ENCODE results near the gene NXT1. TPM values are rescaled to one million over a fixed set of nuclear protein-coding genes. Genes with fewer than 3 reads are reported as not detected.
"Not testable (repeated sequence)": the region's sequence is repeated elsewhere in the genome, so short reads cannot be mapped to it uniquely, and the experiment has no call there.

Gene NXT1
- total RNA-seq, 1 experiment from 2014 or later: 54.7 TPM

DNA sequence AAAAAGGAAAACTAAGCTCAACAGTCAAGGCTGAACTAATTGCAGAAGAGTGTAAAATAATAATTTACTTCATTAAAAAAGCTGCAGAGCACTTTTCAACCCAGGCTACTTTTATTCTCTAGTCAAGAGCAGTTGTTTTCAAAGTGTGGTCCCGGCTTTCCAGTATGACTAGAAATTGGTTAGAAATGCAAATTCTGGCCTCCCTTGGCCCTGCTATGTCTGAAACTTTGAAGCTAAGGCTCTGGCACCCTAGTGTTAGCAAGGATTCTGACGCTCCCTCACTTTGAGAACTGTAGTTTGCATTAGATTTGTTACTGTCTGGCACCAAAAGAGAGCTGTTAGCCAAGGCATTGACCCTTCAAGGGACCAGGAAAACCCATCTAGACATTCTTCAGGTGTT is 9.5 kb upstream of the NXT1 start:
- Histone ChIP-seq H3K36me3 (replicated peaks; ENCODE audit: control insufficient read depth, insufficient read depth, low read length) (no peaks in the 10 kb centered on the region), H3K4me3 (ENCODE audit: insufficient read depth, low read depth, low read length) (no peak overlapping the region), H3K27me3 (ENCODE audit: control insufficient read depth, insufficient read depth, low read length) (no peaks in the 10 kb centered on the region)
- no peak for DNase-seq

DNA sequence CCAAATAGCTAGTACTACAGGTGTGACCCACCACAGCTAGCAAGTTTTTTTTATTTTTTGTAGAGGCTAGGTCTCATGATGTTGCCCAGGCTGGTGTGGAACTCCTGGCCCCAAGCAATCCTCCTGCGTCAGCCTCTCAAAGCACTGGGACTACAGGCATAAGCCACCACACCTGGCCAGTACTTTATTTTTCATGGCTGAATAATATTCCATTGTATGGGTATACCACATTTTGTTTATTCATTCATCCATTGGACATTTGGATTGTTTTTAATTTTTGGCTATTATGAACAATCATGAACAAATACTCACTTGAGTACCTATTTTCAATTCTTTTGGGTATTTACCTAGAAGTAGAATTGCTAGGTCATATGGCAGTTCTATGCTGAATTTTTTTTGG is 7.0 kb upstream of the NXT1 start:
- Histone ChIP-seq H3K27me3 (ENCODE audit: control insufficient read depth, insufficient read depth, low read length) (no peaks in the 10 kb centered on the region), H3K36me3 (replicated peaks; ENCODE audit: control insufficient read depth, insufficient read depth, low read length) (no peaks in the 10 kb centered on the region), H3K4me3 (ENCODE audit: insufficient read depth, low read depth, low read length) (no peak overlapping the region)
- no peak for DNase-seq

DNA sequence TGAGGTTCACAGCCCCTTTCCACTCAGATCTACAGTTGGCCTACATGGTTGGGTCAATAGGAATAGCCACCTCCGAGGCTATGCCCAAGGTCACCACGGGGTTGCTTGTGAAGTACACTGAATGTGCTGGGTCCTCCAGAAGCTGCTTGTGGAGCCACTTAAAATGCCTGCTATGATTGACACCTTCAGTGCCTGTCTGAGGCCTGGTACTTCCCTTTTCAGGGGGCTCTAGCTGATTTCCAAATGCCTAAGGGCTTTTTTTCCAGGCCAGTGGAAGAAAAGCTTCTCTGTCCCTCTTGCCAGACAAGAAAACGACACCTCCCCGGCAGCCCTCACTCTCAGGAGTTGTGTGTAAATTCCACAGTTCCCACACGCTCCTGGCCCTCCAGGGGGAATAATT is 6.3 kb upstream of the NXT1 start:
- no peaks in the 10 kb centered on the region for H3K36me3 ChIP-seq (replicated peaks; ENCODE audit: control insufficient read depth, insufficient read depth, low read length)
- no peak overlapping the region for H3K4me3 ChIP-seq (ENCODE audit: insufficient read depth, low read depth, low read length)
- no peak for DNase-seq
- H3K27me3 ChIP-seq (ENCODE audit: control insufficient read depth, insufficient read depth, low read length): no peaks in the 10 kb centered on the region

DNA sequence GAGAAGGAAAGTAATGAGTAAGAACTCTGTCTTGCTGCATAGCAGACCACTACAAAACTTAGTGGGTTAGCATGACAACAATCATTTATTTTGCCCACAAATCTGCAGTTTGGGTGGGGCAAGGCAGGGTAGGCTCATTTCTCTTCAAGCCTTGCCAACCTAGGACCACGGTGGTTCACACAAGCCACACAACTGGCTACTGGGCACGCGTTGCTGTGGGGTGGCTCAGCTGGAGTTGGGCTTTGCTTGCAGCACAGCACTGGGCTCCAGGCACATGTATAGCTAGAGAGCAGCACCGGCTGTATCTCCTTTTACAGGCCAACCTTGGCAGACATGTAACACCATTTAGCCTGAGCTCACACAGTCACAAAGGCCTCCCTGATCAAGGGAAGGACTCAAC is 4.6 kb upstream of the NXT1 start:
- Histone ChIP-seq H3K4me3 (ENCODE audit: insufficient read depth, low read depth, low read length) (no peak overlapping the region), H3K27me3 (ENCODE audit: control insufficient read depth, insufficient read depth, low read length) (no peaks in the 10 kb centered on the region), H3K36me3 (replicated peaks; ENCODE audit: control insufficient read depth, insufficient read depth, low read length) (no peaks in the 10 kb centered on the region)
- no peak for DNase-seq

DNA sequence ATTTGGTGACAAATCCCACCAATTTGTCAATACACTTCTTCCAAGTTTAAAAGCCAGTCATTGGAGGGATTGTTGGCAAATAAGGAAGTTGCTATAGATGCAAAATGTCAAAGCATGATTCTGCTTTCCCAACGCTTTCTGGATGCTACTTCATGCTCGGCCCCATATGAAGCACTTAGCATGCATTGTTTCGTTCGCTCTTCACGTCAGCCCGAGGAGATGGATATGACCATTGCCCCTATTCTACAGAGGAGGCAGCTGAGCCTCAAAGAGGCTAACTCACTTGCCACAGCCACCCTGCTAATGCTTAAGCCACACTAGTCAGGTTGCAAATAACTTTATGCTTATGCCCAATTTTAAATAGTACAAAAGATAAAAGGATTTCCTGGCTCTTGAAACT is 2.8 kb upstream of the NXT1 start:
- no peak overlapping the region for H3K4me3 ChIP-seq (ENCODE audit: insufficient read depth, low read depth, low read length)
- H3K36me3 ChIP-seq (replicated peaks; ENCODE audit: control insufficient read depth, insufficient read depth, low read length): no peaks in the 10 kb centered on the region
- no peak for DNase-seq
- H3K27me3 ChIP-seq (ENCODE audit: control insufficient read depth, insufficient read depth, low read length): no peaks in the 10 kb centered on the region

DNA sequence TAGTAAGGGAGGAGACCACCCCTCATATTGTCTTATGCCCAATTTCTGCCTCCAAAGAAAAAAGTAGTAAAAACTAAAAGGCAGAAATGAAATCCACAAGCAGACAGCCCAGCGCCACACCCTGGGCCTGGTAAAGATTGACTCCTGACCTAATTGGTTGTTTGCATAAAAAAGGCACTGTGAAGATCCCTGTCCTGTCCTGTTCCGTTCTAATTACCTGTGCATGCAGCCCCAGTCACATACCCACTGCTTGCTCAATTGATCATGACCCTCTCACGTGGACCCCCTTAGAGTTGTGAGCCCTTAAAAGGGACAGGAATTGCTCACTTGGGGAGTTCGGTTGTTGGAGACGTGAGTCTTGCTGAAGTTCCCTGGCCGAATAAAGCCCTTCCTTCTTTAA is 2.1 kb upstream of the NXT1 start:
- not testable (repeated sequence) for H3K27me3 ChIP-seq (ENCODE audit: control insufficient read depth, insufficient read depth, low read length); DNase-seq; H3K36me3 ChIP-seq (replicated peaks; ENCODE audit: control insufficient read depth, insufficient read depth, low read length); H3K4me3 ChIP-seq (ENCODE audit: insufficient read depth, low read depth, low read length)

DNA sequence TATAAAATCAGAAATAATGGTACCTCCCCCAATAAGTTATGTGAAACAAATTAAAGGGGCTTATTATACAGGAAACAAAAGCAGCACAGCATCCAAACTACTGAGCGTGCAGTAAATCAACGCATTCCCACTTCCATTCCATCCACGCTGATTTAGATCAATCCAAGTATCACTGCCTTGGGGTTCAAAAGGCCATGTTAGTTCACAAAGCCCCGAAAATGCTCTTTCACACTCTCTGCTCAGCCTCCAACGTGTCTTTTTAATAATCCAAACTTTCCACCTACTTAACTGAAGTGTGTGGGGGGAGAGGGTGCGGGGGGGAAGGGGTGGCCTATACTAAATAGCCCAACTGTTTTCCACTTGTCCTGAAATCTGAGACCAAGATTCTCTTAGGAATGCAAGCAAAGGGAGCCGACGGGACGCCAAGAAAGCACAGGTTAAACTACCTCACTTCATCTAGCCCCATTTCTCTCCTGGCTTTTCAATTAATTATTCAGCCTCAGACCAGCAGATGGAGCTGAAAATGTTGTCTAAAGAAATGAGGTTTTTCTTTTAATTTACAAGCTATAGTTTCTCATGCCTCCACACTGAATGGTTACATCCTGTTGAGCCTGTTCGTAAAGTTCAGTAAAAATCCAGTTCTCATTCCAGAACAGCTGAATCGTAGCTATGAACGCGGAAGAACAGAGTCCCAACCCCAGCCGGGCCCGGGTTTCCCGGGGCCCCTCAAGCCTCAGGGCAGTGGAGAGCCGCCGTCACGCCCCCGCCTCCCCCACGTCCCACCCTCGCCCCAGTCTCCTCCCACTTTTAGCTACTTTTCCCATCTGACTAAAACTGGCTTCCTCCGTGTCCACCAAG is 1.0 kb upstream of the NXT1 start:
- DNase-seq: peak; percentile 88
- Histone ChIP-seq H3K4me3 (ENCODE audit: insufficient read depth, low read depth, low read length) (peak overlapping the region; percentile 92), H3K36me3 (replicated peaks; ENCODE audit: control insufficient read depth, insufficient read depth, low read length) (peaks cover 2% of the 10 kb centered on the region; the same call in 1 of the 2 replicates), H3K27me3 (ENCODE audit: control insufficient read depth, insufficient read depth, low read length) (no peaks in the 10 kb centered on the region)

DNA sequence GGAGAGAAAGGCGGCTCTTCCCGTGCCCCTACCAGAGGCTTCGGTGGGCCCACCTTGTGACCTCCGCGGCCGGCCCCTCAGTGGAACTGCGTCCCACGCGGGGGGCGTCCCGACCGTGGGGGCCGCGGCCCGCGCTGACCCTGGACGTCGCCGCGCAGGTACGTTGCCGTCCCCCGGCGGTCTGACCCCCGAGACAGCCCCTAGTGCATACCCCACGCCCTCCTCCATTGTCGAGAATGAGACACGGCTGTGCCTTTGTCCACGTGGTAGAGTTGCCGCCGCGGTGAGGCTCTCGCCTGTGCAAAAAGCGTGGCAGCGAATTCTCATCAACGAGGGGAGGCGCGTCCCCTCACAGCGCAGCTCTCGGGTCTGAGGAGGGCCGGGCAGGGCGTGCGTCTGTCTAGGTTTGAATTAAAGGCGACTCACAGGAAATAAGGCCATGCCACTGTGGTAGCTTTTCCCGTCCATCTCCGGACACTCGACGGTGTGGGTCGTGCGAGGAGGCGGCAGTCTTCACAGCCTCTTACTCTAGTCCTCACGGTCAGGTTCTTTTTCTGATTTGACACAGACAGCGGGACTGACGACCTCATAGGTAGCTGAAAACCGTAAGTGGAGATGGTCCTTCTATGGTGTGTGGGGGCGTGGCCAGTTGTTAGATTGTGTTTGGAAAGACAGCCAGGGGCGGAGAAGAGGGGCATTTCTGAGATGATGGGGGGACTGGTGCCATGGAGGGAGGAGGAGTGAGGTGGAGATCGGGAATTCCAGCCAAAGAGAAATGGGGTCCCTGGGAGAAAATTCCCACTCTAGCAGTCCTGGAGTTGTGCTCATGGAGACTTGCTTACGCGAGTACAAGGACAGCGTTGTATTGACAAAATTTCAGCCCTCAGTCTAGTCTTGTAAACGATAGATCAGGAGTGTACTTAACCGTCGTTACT is 580 bp downstream of the NXT1 start:
- Histone ChIP-seq H3K27me3 (ENCODE audit: control insufficient read depth, insufficient read depth, low read length) (no peaks in the 10 kb centered on the region), H3K4me3 (ENCODE audit: insufficient read depth, low read depth, low read length) (peak overlapping the region; percentile 92), H3K36me3 (replicated peaks; ENCODE audit: control insufficient read depth, insufficient read depth, low read length) (peaks cover 2% of the 10 kb centered on the region)
- peak; percentile 79 for DNase-seq

DNA sequence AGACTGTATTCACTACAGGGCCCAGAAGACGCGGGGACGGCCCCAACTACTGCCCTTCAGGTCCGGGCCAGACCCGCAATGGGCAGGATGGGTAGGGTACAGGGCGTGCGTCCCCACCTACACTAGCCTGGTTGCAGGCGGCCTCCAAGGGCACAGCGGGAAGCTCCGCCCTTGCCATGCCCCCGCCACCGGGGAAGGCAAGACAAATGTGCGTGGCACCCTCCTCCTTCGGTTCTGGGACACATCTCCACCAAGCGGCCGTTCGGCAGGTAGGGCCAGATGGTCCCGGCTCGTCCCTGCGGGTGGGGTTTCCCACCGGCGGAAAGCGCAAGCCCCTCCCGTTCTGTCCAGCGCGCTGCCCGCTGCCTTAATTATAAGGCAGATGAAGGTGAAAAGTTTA is 5.6 kb downstream of the NXT1 start:
- peaks cover 2% of the 10 kb centered on the region for H3K36me3 ChIP-seq (replicated peaks; ENCODE audit: control insufficient read depth, insufficient read depth, low read length)
- H3K27me3 ChIP-seq (ENCODE audit: control insufficient read depth, insufficient read depth, low read length): no peaks in the 10 kb centered on the region
- H3K4me3 ChIP-seq (ENCODE audit: insufficient read depth, low read depth, low read length): peak overlapping the region; percentile 31
- DNase-seq: peak; percentile 82

DNA sequence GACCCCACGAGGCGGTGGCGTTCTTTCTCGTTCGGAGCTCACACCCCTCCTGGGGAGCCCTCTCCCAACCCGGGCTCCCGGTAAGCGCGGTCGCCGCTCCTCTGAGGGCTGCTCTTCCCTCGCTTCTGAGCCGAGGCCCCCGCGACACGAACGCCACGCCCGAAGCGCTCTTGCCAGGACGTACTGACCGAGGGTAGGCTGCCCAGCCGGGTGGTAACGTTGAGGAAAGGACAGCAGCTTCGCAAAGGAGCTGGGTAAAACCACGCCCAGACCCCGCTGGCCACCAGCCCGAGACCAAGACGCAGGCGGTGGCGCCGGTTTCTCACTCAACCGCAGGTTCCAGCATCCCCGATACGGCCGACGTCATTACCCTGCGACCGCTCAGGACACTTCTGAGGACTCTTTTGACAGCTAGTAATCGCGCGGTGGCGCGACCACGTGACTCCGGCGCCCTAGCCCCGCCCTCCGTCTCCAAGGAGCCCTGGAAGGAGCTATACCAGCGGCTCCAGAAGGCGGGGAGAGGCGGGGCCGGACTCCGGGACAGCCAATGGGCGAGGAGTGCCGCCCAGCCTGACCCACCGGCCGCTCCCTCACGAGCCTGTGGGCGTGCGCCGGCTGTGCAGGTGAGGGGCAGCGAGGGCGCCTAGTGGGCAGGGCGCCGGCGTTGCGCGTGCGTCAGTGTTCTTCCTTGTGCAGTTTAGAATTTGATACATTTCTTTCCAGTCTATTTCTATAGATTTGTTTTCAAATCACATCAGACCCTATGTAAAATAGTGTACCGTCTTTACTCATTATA is 7.4 kb downstream of the NXT1 start:
- Histone ChIP-seq H3K27me3 (ENCODE audit: control insufficient read depth, insufficient read depth, low read length) (no peaks in the 10 kb centered on the region), H3K4me3 (ENCODE audit: insufficient read depth, low read depth, low read length) (peak overlapping the region; percentile 82), H3K36me3 (replicated peaks; ENCODE audit: control insufficient read depth, insufficient read depth, low read length) (peaks cover 2% of the 10 kb centered on the region)
- peak; percentile 98 for DNase-seq

DNA sequence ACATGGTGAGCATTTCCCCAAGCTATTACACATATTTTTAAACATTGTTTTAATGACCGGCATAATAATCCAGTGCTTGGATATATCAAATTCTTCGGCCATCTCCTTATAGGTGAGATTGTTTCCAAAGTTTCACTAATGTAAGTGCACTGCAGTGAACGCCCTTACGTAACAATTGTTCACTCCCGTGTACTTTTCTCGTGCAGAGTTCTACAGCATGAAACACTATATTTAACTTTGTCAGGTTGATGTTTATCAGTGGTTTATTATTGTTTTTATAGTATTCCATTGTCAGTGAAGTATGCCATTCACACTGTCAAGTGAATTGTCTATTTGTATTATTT is 7.9 kb downstream of the NXT1 start:
- H3K36me3 ChIP-seq (replicated peaks; ENCODE audit: control insufficient read depth, insufficient read depth, low read length): peaks cover 2% of the 10 kb centered on the region
- H3K4me3 ChIP-seq (ENCODE audit: insufficient read depth, low read depth, low read length): no peak overlapping the region
- DNase-seq: no peak
- no peaks in the 10 kb centered on the region for H3K27me3 ChIP-seq (ENCODE audit: control insufficient read depth, insufficient read depth, low read length)

DNA sequence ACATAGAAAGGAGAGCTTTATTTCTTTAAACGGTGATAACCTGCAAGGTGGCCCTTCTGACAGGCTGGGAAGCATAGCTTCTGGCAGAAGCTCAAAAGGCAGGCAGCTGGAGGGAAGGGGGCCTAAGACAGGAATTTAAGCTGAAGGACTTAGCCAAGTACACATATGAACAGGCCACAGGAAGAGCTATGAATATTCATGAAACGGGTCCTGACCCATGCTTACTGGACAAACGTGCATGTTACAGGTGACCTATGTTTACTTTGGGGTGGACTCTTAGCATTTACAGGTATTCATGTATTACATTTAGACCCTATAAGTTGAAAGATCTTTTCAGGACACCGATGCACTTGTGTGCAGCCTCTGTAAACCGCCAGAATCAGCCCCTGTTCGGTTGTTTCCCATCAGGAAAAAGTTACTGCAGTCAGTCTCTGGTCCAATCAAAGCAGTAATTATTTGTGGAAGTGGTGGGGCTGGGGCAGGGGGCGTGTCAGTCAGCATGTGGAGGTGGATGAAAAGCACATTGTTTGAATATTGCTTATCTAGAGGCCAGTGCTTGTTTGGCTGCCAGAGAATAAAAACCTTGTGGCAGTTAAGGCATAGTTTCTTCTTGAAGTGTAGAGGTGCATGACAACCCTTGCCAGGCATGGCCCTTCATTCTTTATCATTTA is 8.5 kb downstream of the NXT1 start:
- peaks cover 2% of the 10 kb centered on the region for H3K36me3 ChIP-seq (replicated peaks; ENCODE audit: control insufficient read depth, insufficient read depth, low read length)
- H3K27me3 ChIP-seq (ENCODE audit: control insufficient read depth, insufficient read depth, low read length): no peaks in the 10 kb centered on the region
- no peak overlapping the region for H3K4me3 ChIP-seq (ENCODE audit: insufficient read depth, low read depth, low read length)
- no peak for DNase-seq

DNA sequence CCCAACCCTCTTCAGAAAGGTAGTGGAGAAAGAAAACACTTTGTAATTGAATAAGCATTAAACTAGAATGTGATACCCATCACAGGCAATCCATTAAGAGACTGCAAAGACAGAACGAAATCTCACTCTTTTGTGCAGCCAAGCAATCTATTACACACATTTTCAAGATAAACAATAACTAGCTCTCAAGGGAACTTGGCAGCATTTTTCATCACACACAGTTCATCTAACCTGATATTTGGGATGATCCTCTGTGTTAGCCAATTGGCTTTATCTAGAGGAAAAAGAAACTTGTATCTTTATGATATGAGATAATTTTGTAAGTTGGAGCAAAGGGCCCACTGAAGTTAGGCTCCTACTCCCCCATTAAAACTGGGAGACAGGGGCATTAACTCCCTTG is 9.9 kb downstream of the NXT1 start:
- no peaks in the 10 kb centered on the region for H3K27me3 ChIP-seq (ENCODE audit: control insufficient read depth, insufficient read depth, low read length)
- H3K36me3 ChIP-seq (replicated peaks; ENCODE audit: control insufficient read depth, insufficient read depth, low read length): peaks cover 2% of the 10 kb centered on the region
- DNase-seq: no peak
- H3K4me3 ChIP-seq (ENCODE audit: insufficient read depth, low read depth, low read length): no peak overlapping the region

DNA sequence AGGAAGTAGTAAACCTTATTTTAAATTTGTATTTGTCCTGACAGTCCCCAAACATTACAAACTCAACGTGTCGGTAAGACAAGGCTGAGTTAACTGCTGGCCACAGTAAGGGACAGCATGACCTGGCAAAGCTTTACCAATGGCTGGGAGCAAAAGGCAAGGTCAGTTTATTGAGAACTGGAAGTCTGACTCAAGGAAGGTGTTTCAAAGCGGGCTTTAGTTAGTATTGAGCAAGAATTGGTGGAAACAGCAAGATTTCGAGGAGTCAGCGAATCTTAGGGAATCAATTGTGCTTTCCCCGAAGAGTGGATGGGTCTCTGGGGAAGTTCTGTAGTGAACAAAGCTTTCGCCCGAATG is 10.5 kb downstream of the NXT1 start:
- DNase-seq: no peak
- Histone ChIP-seq H3K27me3 (ENCODE audit: control insufficient read depth, insufficient read depth, low read length) (no peaks in the 10 kb centered on the region), H3K4me3 (ENCODE audit: insufficient read depth, low read depth, low read length) (peak overlapping the region; percentile 89), H3K36me3 (replicated peaks; ENCODE audit: control insufficient read depth, insufficient read depth, low read length) (peaks cover 2% of the 10 kb centered on the region)
